Germinal center (tissue), 1 donor: ENCODE data around the gene PYCR2.
"Not testable (repeated sequence)": the region's sequence is repeated elsewhere in the genome, so short reads cannot be mapped to it uniquely, and the experiment has no call there.

Experiments used
- DNase-seq: peaks from one replicate; pipeline ENCODE4 v3.0.0; 2012; ENCODE audit warnings: mixed read lengths, low spot score

The PYCR2 gene

DNA sequence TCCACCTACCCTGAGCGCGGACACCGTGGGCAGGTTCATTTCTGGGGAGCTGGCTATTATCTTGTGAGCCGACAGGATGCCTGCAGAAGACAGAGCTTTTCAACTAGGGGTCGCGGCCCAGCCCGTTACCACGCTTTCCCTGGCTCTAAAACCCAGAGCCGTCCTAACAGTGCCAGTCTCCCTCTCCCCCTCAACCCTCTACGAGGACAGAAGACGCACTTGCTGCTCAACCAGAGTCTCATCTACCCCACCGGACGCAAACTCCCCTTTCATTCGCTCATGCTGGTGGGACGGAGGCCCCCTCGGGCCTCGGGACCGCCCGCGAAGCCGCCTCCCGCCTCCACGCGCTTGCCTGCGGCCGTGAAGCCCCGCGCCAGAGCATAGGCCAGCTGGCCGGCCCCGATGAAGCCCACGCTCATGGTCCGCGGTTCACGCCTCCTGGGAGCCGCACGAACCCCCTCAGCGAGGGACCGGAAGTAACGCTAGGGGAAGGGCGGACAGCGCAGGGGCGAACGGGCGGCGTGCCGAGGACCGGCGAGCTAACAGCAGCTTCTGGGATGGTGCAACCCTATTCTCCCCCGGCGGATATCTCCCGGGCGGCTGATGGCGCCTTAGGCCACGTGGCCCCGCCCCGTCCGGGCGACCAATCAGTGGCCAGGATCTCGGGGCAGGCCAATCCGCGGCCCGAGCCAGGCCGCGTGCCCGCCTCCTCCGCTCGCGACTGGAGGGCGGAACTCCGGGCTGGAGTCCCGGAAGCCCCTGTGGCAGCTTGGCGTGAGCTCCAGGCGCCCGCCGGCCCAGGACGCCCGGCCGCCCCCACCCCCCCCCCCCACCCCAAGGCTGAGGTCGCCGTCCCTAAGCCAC lies at the start of gene PYCR2:
Gene PYCR2 (minus strand): TSS at position 559 of the 864 bp plus-strand sequence. CDS start 140 bp downstream, at position 419.
- peak; percentile 100 for DNase-seq

DNA sequence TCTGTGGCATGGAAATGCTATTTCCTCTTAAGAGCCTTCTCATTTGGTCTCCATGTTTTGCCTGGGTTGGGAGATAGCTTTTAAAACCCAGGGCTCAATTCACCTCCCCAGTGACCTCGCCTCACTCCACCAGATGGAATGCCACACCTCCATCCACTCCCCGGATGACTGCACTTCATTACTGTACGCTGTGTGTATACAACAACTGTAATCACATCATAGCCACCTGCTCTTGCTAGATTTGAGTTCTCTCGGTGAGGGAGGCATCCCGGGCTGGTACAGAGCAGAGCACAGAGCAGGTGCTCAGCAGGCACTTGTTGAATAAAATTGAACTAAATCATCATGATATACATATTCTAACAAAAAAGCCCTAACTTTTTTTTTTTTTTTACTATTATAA lies 49.1 kb upstream of the PYCR2 start:
- DNase-seq, result no peak

DNA sequence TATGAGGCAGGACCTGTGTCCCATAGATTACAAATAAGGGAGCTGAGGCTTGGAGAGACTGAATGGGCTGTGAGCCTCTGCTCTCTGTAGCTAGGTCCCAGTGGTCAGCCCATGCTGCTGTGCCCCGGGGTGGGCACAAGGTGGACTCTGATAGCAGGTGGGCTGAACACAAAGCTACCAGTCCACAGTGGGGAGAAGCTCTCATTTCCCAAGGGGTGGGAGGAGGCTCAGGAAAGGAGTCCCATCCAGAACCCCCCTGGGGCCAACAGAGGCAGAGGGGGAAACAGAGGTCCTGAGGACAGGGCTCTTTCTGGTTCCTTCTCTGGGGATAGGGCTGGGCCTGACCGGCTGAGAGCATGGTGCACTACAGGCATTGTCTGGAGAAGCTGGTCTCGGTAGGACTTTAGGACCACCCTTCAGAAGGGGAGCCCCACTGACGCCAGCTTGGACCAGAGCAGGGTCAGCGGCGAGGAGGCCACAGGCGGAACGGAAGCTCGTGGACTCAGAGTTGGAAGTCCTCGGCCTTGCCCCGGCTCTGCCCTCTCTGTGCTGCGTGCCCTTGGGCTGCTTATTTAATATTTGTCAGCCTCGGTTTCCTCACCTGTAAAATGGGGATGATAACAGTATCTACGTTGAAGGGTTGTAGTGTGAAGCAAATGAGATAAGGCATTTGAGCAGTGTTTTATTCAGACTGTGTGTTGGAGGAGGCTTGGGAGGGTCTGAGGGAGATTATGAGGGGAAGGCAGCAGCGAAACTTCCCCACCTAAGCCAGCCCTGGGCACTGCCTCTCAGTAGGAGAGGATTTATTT lies 48.5 kb upstream of the PYCR2 start:
- no peak for DNase-seq

DNA sequence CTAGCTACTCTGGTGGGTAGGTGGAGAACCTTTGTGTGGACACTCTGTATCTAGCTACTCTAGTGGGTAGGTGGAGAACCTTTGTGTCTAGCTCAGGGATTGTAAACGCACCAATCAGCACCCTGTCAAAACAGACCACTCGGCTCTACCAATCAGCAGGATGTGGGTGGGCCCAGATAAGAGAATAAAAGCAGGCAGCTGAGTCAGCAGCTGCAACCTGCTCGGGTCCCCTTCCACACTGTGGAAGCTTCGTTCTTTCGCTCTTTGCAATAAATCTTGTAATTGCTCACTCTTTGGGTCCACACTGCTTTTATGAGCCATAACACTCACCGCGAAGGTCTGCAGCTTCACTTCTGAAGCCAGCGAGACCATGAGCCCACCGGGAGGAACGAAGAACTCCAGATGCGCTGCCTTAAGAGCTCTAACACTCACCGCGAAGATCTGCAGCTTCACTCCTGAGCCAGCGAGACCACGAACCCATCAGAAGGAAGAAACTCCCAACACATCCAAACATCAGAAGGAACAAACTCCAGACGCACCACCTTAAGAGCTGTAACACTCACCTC lies 46.6 kb upstream of the PYCR2 start:
- not testable (repeated sequence) for DNase-seq

GRCh38 chr1:225969751-225970150 lies 45.7 kb upstream of the PYCR2 start:
- not testable (repeated sequence) for DNase-seq

- no peak for DNase-seq
Observed at GRCh38 chr1:225965231-225965630, 41.2 kb upstream of the PYCR2 start.

GRCh38 chr1:225963735-225964530 lies 39.9 kb upstream of the PYCR2 start:
- no peak for DNase-seq

DNA sequence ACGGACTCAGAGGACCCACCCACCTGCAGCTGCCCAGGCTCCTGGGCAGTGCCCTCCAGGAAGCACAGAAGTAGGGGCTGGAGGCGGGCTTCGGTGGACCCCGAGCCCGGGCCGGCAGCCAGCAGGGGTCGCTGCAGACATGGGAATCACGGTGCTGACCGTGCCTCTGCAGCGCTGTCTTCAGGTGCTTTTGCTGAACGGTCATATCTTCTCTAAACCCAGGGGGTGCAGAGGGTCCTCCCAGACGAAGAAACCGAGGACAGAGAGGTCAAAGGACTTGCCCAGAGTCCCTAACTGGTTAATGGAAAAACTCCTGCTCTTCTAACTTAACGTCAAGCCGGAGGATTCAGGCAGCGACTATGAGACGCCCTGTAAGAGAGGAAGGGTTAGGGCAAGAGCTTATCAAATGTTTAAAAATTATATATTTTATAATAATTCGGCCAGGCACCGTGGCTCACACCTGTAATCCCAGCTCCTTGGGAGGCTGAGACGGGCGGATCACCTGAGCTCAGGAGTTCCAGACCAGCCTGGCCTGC lies 38.5 kb upstream of the PYCR2 start:
- DNase-seq, result peak; percentile 80

GRCh38 chr1:225961659-225962439 lies 37.8 kb upstream of the PYCR2 start:
- DNase-seq, result no peak

GRCh38 chr1:225958041-225958440 lies 34.0 kb upstream of the PYCR2 start:
- no peak for DNase-seq

- no peak for DNase-seq
Observed at GRCh38 chr1:225954753-225955152, 30.7 kb upstream of the PYCR2 start.

GRCh38 chr1:225953315-225953714 lies 29.3 kb upstream of the PYCR2 start:
- no peak for DNase-seq

GRCh38 chr1:225950905-225951497 lies 27.0 kb upstream of the PYCR2 start:
- no peak for DNase-seq

DNA sequence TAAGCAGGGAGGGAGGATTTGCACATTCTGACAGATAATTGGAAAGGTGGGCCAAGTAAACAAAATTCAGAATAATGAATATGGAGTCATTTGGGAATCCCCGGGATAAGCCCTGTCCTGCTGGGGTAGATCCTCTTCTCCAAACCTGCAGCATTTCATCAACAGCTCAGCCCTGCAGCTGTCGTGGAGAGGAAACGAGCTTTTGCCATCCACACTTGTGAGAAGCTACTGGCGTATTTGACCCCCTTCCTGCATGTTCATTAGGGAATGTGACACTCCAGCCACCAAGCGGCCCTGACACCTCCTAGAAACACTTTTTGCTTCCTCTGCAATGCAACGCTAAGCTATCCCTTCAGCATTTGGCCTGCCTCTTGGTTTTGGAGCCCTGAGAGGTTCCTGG lies 25.0 kb upstream of the PYCR2 start:
- no peak for DNase-seq

GRCh38 chr1:225946803-225947202 lies 22.8 kb upstream of the PYCR2 start:
- no peak for DNase-seq

DNA sequence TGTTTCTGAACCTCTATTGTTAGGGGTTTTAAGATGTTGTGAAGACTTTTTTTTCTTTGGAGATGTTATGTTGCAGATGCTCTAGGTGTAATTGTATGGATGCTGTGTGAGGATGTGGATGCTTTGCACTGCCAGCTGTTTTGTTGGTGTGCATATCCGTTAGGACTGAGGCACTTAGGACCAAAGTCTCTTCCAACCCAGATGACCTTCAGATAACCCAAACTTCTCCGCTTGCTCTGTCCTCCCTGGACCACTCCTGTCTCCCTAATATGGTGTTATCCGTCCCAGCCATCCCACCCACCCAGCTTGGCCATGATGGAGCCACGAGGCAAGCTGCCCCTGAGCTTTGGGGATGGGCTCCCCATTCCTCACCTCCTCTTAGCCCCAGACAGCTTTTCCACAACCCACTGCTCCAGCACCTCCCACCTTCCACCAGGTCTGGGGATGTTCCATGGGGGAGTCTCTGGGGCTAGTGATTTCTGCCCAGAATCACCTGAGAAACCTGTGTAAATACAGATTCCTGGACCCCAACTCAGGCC lies 22.1 kb upstream of the PYCR2 start:
- no peak for DNase-seq

GRCh38 chr1:225945564-225945963 lies 21.5 kb upstream of the PYCR2 start:
- no peak for DNase-seq

- peak; percentile 85 for DNase-seq
Observed at GRCh38 chr1:225944951-225945350, 20.9 kb upstream of the PYCR2 start.

GRCh38 chr1:225944387-225944786 lies 20.3 kb upstream of the PYCR2 start:
- DNase-seq, result no peak

GRCh38 chr1:225943582-225943981 lies 19.5 kb upstream of the PYCR2 start:
- no peak for DNase-seq
